ENCODE data around the gene ENC1. TPM values are rescaled to one million over a fixed set of nuclear protein-coding genes. Genes with fewer than 3 reads are reported as not detected.
"Not testable (repeated sequence)": the region's sequence is repeated elsewhere in the genome, so short reads cannot be mapped to it uniquely, and the experiment has no call there.

ENC1 gene
- total RNA-seq, 4 donors from 2014 or later = 8.9 to 23.7 (median 13.1) TPM

GRCh38 chr5:74684900-74685851 lies 44.6 kb upstream of the ENC1 start, which contains the start of gene HEXB:
TSS of gene HEXB (plus strand) at chr5:74685233. CDS start at chr5:74685261, 28 bp downstream.
- Histone ChIP-seq H3K9me3 (no peaks in the 10 kb centered on the region), H3K36me3 (peaks cover 0 to 12% (median 8%) of the 10 kb centered on the region in 4 donors), H3K27me3 (no peaks in the 10 kb centered on the region), H3K4me3 (peak within 1 kb of the TSS; percentile 71 to 95 (median 79)), H3K4me1 (peaks cover 19 to 23% (median 19%) of the 10 kb centered on the region in 4 donors), H3K27ac (replicated peaks in 1 of 4) (peak within 1 kb of the TSS; percentile 84 to 91 (median 86))
- TF ChIP-seq CTCF (IDR thresholded peaks at IDR 0.05) (peak in 1 of 3 experiments; percentile 4), EP300 (IDR thresholded peaks at IDR 0.05) (no peak), POLR2AphosphoS5 (IDR thresholded peaks at IDR 0.05) (peak; percentile 88 to 89), POLR2A (IDR thresholded peaks at IDR 0.05; ENCODE audit: low read depth) (peak; percentile 67)
- WGBS = 15% methylated on average over 18 of the region's 78 CpGs
- intact Hi-C loops (cut with DNase I) = no loop called here
- DNase-seq (ENCODE audit: extremely low spot score) = peak; percentile 96

GRCh38 chr5:74679966-74680365 lies 39.4 kb upstream of the ENC1 start:
- Histone ChIP-seq H3K9me3 (no peaks in the 10 kb centered on the region), H3K27me3 (no peaks in the 10 kb centered on the region), H3K4me3 (no peak overlapping the region), H3K4me1 (no peaks in the 10 kb centered on the region), H3K36me3 (no peaks in the 10 kb centered on the region), H3K27ac (replicated peaks in 1 of 4) (no peak overlapping the region)
- intact Hi-C loops (cut with DNase I) = loop anchor here (10.0 kb wide), 1 partner anchor 375 kb away; the partner anchor contains the start of gene GCNT4
- TF ChIP-seq CTCF (IDR thresholded peaks at IDR 0.05) = no peak
- no peak for TF ChIP-seq POLR2AphosphoS5 (IDR thresholded peaks at IDR 0.05)
- TF ChIP-seq POLR2A (IDR thresholded peaks at IDR 0.05; ENCODE audit: low read depth) = no peak
- TF ChIP-seq EP300 (IDR thresholded peaks at IDR 0.05) = no peak
- no peak for DNase-seq (ENCODE audit: extremely low spot score)
- 75% methylated on average over 4 of the region's 4 CpGs for WGBS

GRCh38 chr5:74679300-74679699 lies 38.8 kb upstream of the ENC1 start:
- intact Hi-C loops (cut with DNase I) = loop anchor here (10.0 kb wide), 1 partner anchor 376 kb away; the partner anchor contains the start of gene GCNT4
- not testable (repeated sequence) for DNase-seq (ENCODE audit: extremely low spot score); H3K27ac ChIP-seq (replicated peaks in 1 of 4); H3K27me3 ChIP-seq; H3K4me1 ChIP-seq; H3K4me3 ChIP-seq; H3K36me3 ChIP-seq; H3K9me3 ChIP-seq
- 94% methylated on average over 3 of the region's 3 CpGs for WGBS

- H3K4me3 ChIP-seq; H3K27ac ChIP-seq (replicated peaks in 1 of 4); DNase-seq (ENCODE audit: extremely low spot score); H3K9me3 ChIP-seq; H3K36me3 ChIP-seq; H3K4me1 ChIP-seq; H3K27me3 ChIP-seq: not testable (repeated sequence)
- whole genome bisulfite sequencing = 74% methylated on average over 3 of the region's 3 CpGs
- intact Hi-C loops (cut with DNase I) = loop anchor here (10.0 kb wide), 1 partner anchor 377 kb away; the partner anchor contains the start of gene GCNT4
Observed at GRCh38 chr5:74678123-74678522, 37.6 kb upstream of the ENC1 start.

- H3K4me3 ChIP-seq; H3K36me3 ChIP-seq; H3K27me3 ChIP-seq; DNase-seq (ENCODE audit: extremely low spot score); H3K27ac ChIP-seq (replicated peaks in 1 of 4); H3K9me3 ChIP-seq: not testable (repeated sequence)
- 94% methylated on average over 6 of the region's 6 CpGs for WGBS
- intact Hi-C loops (cut with DNase I) = loop anchor here (10.0 kb wide), 1 partner anchor 378 kb away; the partner anchor contains the start of gene GCNT4
- H3K4me1 ChIP-seq = peaks cover 14 to 18% (median 15%) of the 10 kb centered on the region in 4 donors
Observed at GRCh38 chr5:74676466-74676865, 35.9 kb upstream of the ENC1 start.

GRCh38 chr5:74673011-74673790 lies 32.7 kb upstream of the ENC1 start:
- WGBS = 49% methylated on average over 5 of the region's 6 CpGs
- TF ChIP-seq POLR2AphosphoS5 (IDR thresholded peaks at IDR 0.05) = no peak
- TF ChIP-seq CTCF (IDR thresholded peaks at IDR 0.05) = peak; percentile 47 to 59 (median 57)
- Histone ChIP-seq H3K36me3 (no peaks in the 10 kb centered on the region), H3K4me1 (peaks cover 14 to 18% (median 15%) of the 10 kb centered on the region in 4 donors), H3K4me3 (peak overlapping the region; percentile 40 to 54 (median 45)), H3K27me3 (no peaks in the 10 kb centered on the region), H3K9me3 (no peaks in the 10 kb centered on the region), H3K27ac (replicated peaks in 1 of 4) (peak overlapping the region; percentile 48 to 67 (median 66))
- intact Hi-C loops (cut with DNase I) = loop anchor here (5.0 to 10.0 kb wide), 2 partner anchors 244 to 382 kb away; partner anchors contain the start of gene GCNT4
- no peak for DNase-seq (ENCODE audit: extremely low spot score)
